HEK293 (cell line): Measurements from ENCODE around the gene VPS33A.

Experiments
- CTCF ChIA-PET: fragments of 350-600 bp; formaldehyde crosslinking; extraction: SDS; loops from one replicate; lab custom pipeline; 2021; ENCODE audit warnings: antibody characterized with exemption; lab: Yijun Ruan, JAX
- POLR2A ChIA-PET: fragments of 300-600 bp; formaldehyde crosslinking; extraction: SDS; loops from one replicate; lab custom pipeline; 2020; ENCODE audit warnings: antibody characterized with exemption, inconsistent platforms; lab: Yijun Ruan, JAX
- H3K27ac ChIP-seq: fragments of 200-500 bp; sonication (Bioruptor generic); 2 replicates; pipeline ENCODE4 v1.5.1; 2014; ENCODE audit warnings: low read depth, low read length, control low read depth, inconsistent platforms; ENCODE audit errors: extremely low read depth
- H3K36me3 ChIP-seq, 2 experiments: fragments of 200-500 bp in 1 of 2; sonication (Bioruptor generic) in 1 of 2; 1 replicate in 1 of 2; 2 replicates in 1 of 2; pipeline ENCODE4 v1.5.1; 2014 to 2017; ENCODE audit warnings: inconsistent platforms in 2 of 2, low read length in 2 of 2; ENCODE audit not compliant: control insufficient read depth in 2 of 2, insufficient read depth in 1 of 2
- H3K4me1 ChIP-seq: fragments of 200-500 bp; sonication (Bioruptor generic); 2 replicates; pipeline ENCODE4 v1.5.1; 2014; ENCODE audit warnings: mild to moderate bottlenecking, low read length, inconsistent platforms; ENCODE audit not compliant: control insufficient read depth, insufficient read depth
- H3K4me3 ChIP-seq: 2 replicates; pipeline ENCODE4 v1.5.1; 2011; ENCODE audit warnings: low read depth, mild to moderate bottlenecking, control low read depth, low read length, moderate library complexity
- H3K9me3 ChIP-seq: fragments of 200-500 bp; sonication (Bioruptor generic); 2 replicates; pipeline ENCODE4 v1.5.1; 2014; ENCODE audit warnings: low read depth, low read length, inconsistent platforms; ENCODE audit not compliant: control insufficient read depth, insufficient read depth
- GFI1B ChIP-seq: fragments of 450-650 bp; formaldehyde crosslinking; IDR thresholded peaks from 2 replicates; pipeline ENCODE4 v1.5.1; 2016; ENCODE audit warnings: missing biosample characterization, missing genetic modification characterization
- GLIS2 ChIP-seq: fragments of 450-650 bp; formaldehyde crosslinking; IDR thresholded peaks from 2 replicates; pipeline ENCODE4 v1.5.1; 2016; ENCODE audit warnings: missing biosample characterization, missing genetic modification characterization
- IKZF3 ChIP-seq: fragments of 450-650 bp; IDR thresholded peaks from 2 replicates; pipeline ENCODE4 v1.5.0; 2018; ENCODE audit warnings: missing biosample characterization, mild to moderate bottlenecking, missing genetic modification characterization, moderate library complexity
- MZF1 ChIP-seq: fragments of 450-650 bp; formaldehyde crosslinking; IDR thresholded peaks from 2 replicates; pipeline ENCODE4 v1.5.1; 2017; ENCODE audit warnings: missing biosample characterization, missing genetic modification characterization, borderline replicate concordance
- RBAK ChIP-seq: fragments of 450-650 bp; formaldehyde crosslinking; IDR thresholded peaks from 2 replicates; pipeline ENCODE4 v1.5.1; 2016; ENCODE audit warnings: missing biosample characterization, missing genetic modification characterization
- WT1 ChIP-seq: fragments of 450-650 bp; formaldehyde crosslinking; IDR thresholded peaks from 2 replicates; pipeline ENCODE4 v1.5.1; 2016; ENCODE audit warnings: missing biosample characterization, missing genetic modification characterization
- YY1 ChIP-seq: fragments of 450-650 bp; formaldehyde crosslinking; IDR thresholded peaks from 2 replicates; pipeline ENCODE4 v1.5.1; 2018; ENCODE audit warnings: missing biosample characterization, missing genetic modification characterization
- ZBTB10 ChIP-seq: fragments of 450-650 bp; formaldehyde crosslinking; IDR thresholded peaks from 2 replicates; pipeline ENCODE4 v1.5.1; 2016; ENCODE audit warnings: missing biosample characterization, missing genetic modification characterization
- ZBTB21 ChIP-seq: fragments of 450-650 bp; formaldehyde crosslinking; IDR thresholded peaks from 2 replicates; pipeline ENCODE4 v1.5.1; 2017; ENCODE audit warnings: missing biosample characterization, missing genetic modification characterization
- ZFHX2 ChIP-seq: fragments of 450-650 bp; formaldehyde crosslinking; conservative IDR thresholded peaks from 2 replicates; pipeline ENCODE4 v1.5.1; 2016; ENCODE audit warnings: missing biosample characterization, missing genetic modification characterization
- ZFP69B ChIP-seq: fragments of 450-650 bp; formaldehyde crosslinking; IDR thresholded peaks from 2 replicates; pipeline ENCODE4 v1.5.1; 2016; ENCODE audit warnings: missing biosample characterization, missing genetic modification characterization
- ZNF121 ChIP-seq: fragments of 450-650 bp; formaldehyde crosslinking; IDR thresholded peaks from 2 replicates; pipeline ENCODE4 v1.5.1; 2016; ENCODE audit warnings: missing biosample characterization, missing genetic modification characterization
- ZNF132 ChIP-seq: fragments of 450-650 bp; formaldehyde crosslinking; IDR thresholded peaks from 2 replicates; pipeline ENCODE4 v1.5.1; 2017; ENCODE audit warnings: missing biosample characterization, missing genetic modification characterization, borderline replicate concordance
- ZNF18 ChIP-seq: fragments of 450-650 bp; formaldehyde crosslinking; IDR thresholded peaks from 2 replicates; pipeline ENCODE4 v1.5.1; 2016; ENCODE audit warnings: missing biosample characterization, missing genetic modification characterization
- ZNF184 ChIP-seq: fragments of 450-650 bp; IDR thresholded peaks from 2 replicates; pipeline ENCODE4 v1.5.1; 2018; ENCODE audit warnings: missing biosample characterization, mild to moderate bottlenecking, missing genetic modification characterization
- ZNF2 ChIP-seq: fragments of 450-650 bp; formaldehyde crosslinking; IDR thresholded peaks from 2 replicates; pipeline ENCODE4 v1.5.1; 2016; ENCODE audit warnings: missing biosample characterization, missing genetic modification characterization
- ZNF23 ChIP-seq: fragments of 450-650 bp; formaldehyde crosslinking; IDR thresholded peaks from 2 replicates; pipeline ENCODE4 v1.5.1; 2016; ENCODE audit warnings: missing biosample characterization, missing genetic modification characterization, borderline replicate concordance
- ZNF335 ChIP-seq: fragments of 450-650 bp; formaldehyde crosslinking; conservative IDR thresholded peaks from 2 replicates; pipeline ENCODE4 v1.5.1; 2016; ENCODE audit warnings: missing biosample characterization, missing genetic modification characterization
- ZNF394 ChIP-seq: fragments of 450-650 bp; formaldehyde crosslinking; IDR thresholded peaks from 2 replicates; pipeline ENCODE4 v1.5.1; 2016; ENCODE audit warnings: missing biosample characterization, missing genetic modification characterization, mild to moderate bottlenecking, moderate library complexity, borderline replicate concordance
- ZNF426 ChIP-seq: fragments of 450-650 bp; formaldehyde crosslinking; IDR thresholded peaks from 2 replicates; pipeline ENCODE4 v1.5.1; 2017; ENCODE audit warnings: missing biosample characterization, missing genetic modification characterization, mild to moderate bottlenecking, inconsistent platforms, moderate library complexity
- ZNF513 ChIP-seq: fragments of 450-650 bp; IDR thresholded peaks from 2 replicates; pipeline ENCODE4 v1.5.1; 2018; ENCODE audit warnings: missing biosample characterization, missing genetic modification characterization
- ZNF514 ChIP-seq: fragments of 450-650 bp; formaldehyde crosslinking; IDR thresholded peaks from 2 replicates; pipeline ENCODE4 v1.5.1; 2016; ENCODE audit warnings: missing biosample characterization, missing genetic modification characterization
- ZNF654 ChIP-seq: fragments of 450-650 bp; formaldehyde crosslinking; IDR thresholded peaks from 2 replicates; pipeline ENCODE4 v1.5.1; 2016; ENCODE audit warnings: low read depth, missing biosample characterization, missing genetic modification characterization
- ZNF704 ChIP-seq: fragments of 450-650 bp; formaldehyde crosslinking; IDR thresholded peaks from 2 replicates; pipeline ENCODE4 v1.5.1; 2016; ENCODE audit warnings: missing biosample characterization, missing genetic modification characterization
- ZXDB ChIP-seq: fragments of 450-650 bp; formaldehyde crosslinking; IDR thresholded peaks from 2 replicates; pipeline ENCODE4 v1.5.1; 2016; ENCODE audit warnings: missing biosample characterization, missing genetic modification characterization

The VPS33A gene

GRCh38 chr12:122185494-122186082, 80.7 kb downstream of the VPS33A start:
- H3K36me3 ChIP-seq: no peaks in the 10 kb centered on the region
- H3K27ac ChIP-seq: no peak overlapping the region
- CTCF ChIA-PET: no interaction called here
- H3K4me3 ChIP-seq: no peak overlapping the region
- H3K4me1 ChIP-seq: no peaks in the 10 kb centered on the region
- no peak for TF ChIP-seq YY1 (tag by site-specific recombination)
- no peak for TF ChIP-seq ZNF335 (tag by site-specific recombination)
- TF ChIP-seq WT1 (tag by site-specific recombination): no peak
- no peak for TF ChIP-seq ZNF18 (tag by site-specific recombination)
- TF ChIP-seq ZBTB10 (tag by site-specific recombination): no peak
- no peak for TF ChIP-seq ZXDB (tag by site-specific recombination)
- no peak for TF ChIP-seq ZNF513
- no peak for TF ChIP-seq ZNF2 (tag by site-specific recombination)
- TF ChIP-seq ZBTB21 (tag by site-specific recombination): no peak
- no peak for TF ChIP-seq ZNF184
- no peak for TF ChIP-seq ZNF704
- H3K9me3 ChIP-seq: no peaks in the 10 kb centered on the region
- POLR2A ChIA-PET: no interaction called here

GRCh38 chr12:122185079-122185478, 81.2 kb downstream of the VPS33A start:
- CTCF ChIA-PET: no interaction called here
- H3K4me1 ChIP-seq: no peaks in the 10 kb centered on the region
- TF ChIP-seq ZNF514 (tag by site-specific recombination) (no peak), ZNF121 (tag by site-specific recombination) (peak; percentile 82)
- TF ChIP-seq, all 188 proteins: peak for 1
- POLR2A ChIA-PET: no interaction called here
- no peaks in the 10 kb centered on the region for H3K36me3 ChIP-seq
- no peaks in the 10 kb centered on the region for H3K9me3 ChIP-seq
- no peak overlapping the region for H3K27ac ChIP-seq
- H3K4me3 ChIP-seq: no peak overlapping the region

- no peak overlapping the region for H3K27ac ChIP-seq
- POLR2A ChIA-PET: no interaction called here
- no peak overlapping the region for H3K4me3 ChIP-seq
- CTCF ChIA-PET: no interaction called here
- no peaks in the 10 kb centered on the region for H3K4me1 ChIP-seq
- H3K36me3 ChIP-seq: no peaks in the 10 kb centered on the region
- H3K9me3 ChIP-seq: no peaks in the 10 kb centered on the region
- TF ChIP-seq RBAK (no peak), ZNF394 (tag by site-specific recombination) (no peak), ZNF654 (tag by site-specific recombination) (no peak), ZNF23 (tag by site-specific recombination) (no peak), GLIS2 (no peak), WT1 (tag by site-specific recombination) (no peak), ZNF426 (no peak), ZNF132 (tag by site-specific recombination) (no peak), GFI1B (tag by site-specific recombination) (no peak), IKZF3 (tag by site-specific recombination) (no peak), ZFP69B (tag by site-specific recombination) (no peak), ZFHX2 (no peak), MZF1 (no peak)
Observed at GRCh38 chr12:122184517-122184916, 81.8 kb downstream of the VPS33A start.
